Stimulated activated CD8-positive, alpha-beta memory T cell treated with anti-CD3 and anti-CD28 coated beads, Interleukin-15, amount 100 ng/mL, for 24 hours (primary cell): Measurements from ENCODE around the gene PATL1.
"Not testable (repeated sequence)": the region's sequence is repeated elsewhere in the genome, so short reads cannot be mapped to it uniquely, and the experiment has no call there.

ENCODE experiments used
- DNase-seq: peaks from one replicate; pipeline ENCODE4 v3.0.0-alpha.2; 2020; ENCODE audit warnings: low read depth

The PATL1 gene

GRCh38 chr11:59673291-59673690 is 4.5 kb upstream of the PATL1 start:
- no peak for DNase-seq

- DNase-seq: no peak
Observed at GRCh38 chr11:59671471-59671870, 2.6 kb upstream of the PATL1 start.

GRCh38 chr11:59669611-59670009 is 773 bp upstream of the PATL1 start:
- peak; percentile 3 for DNase-seq

GRCh38 chr11:59668188-59668949 is 468 bp downstream of the PATL1 start:
- DNase-seq: peak; percentile 43

GRCh38 chr11:59667812-59668187 is 1.0 kb downstream of the PATL1 start:
- DNase-seq: no peak

GRCh38 chr11:59666969-59667368 is 1.9 kb downstream of the PATL1 start:
- no peak for DNase-seq

GRCh38 chr11:59660621-59661020 is 8.2 kb downstream of the PATL1 start:
- DNase-seq: no peak

GRCh38 chr11:59659981-59660380 is 8.9 kb downstream of the PATL1 start:
- no peak for DNase-seq

- no peak for DNase-seq
Observed at GRCh38 chr11:59658036-59658435, 10.8 kb downstream of the PATL1 start.

GRCh38 chr11:59654893-59655292 is 13.9 kb downstream of the PATL1 start:
- no peak for DNase-seq

GRCh38 chr11:59647245-59647980 is 21.4 kb downstream of the PATL1 start:
- DNase-seq: no peak

- no peak for DNase-seq
Observed at GRCh38 chr11:59644528-59644927, 24.3 kb downstream of the PATL1 start.

- DNase-seq: no peak
Observed at GRCh38 chr11:59643390-59643789, 25.4 kb downstream of the PATL1 start.

GRCh38 chr11:59641156-59641555 is 27.7 kb downstream of the PATL1 start:
- no peak for DNase-seq

- DNase-seq: no peak
Observed at GRCh38 chr11:59630493-59630892, 38.3 kb downstream of the PATL1 start.

- DNase-seq: no peak
Observed at GRCh38 chr11:59629996-59630395, 38.8 kb downstream of the PATL1 start.

GRCh38 chr11:59626969-59627368 is 41.9 kb downstream of the PATL1 start:
- DNase-seq: not testable (repeated sequence)

- no peak for DNase-seq
Observed at GRCh38 chr11:59625703-59626102, 43.1 kb downstream of the PATL1 start.

- DNase-seq: no peak
Observed at GRCh38 chr11:59617876-59618275, 51.0 kb downstream of the PATL1 start.

- DNase-seq: no peak
Observed at GRCh38 chr11:59616396-59616982, 52.3 kb downstream of the PATL1 start.

GRCh38 chr11:59615637-59616395 is 53.0 kb downstream of the PATL1 start, which contains the start of gene OSBP:
TSS of gene OSBP (minus strand) at chr11:59615774. CDS start at chr11:59615664, 110 bp downstream.
- DNase-seq: peak; percentile 77

GRCh38 chr11:59615120-59615636 is 53.7 kb downstream of the PATL1 start:
- peak; percentile 11 for DNase-seq
